Amygdala (tissue), 56 donors: ENCODE results near the gene PRR5L.
"Not testable (repeated sequence)": the region's sequence is repeated elsewhere in the genome, so short reads cannot be mapped to it uniquely, and the experiment has no call there.

Experiments
- DNase-seq, 56 donors: peaks; one replicate each; lab custom pipeline; 2025; lab: John Stamatoyannopoulos, UW

PRR5L gene

GRCh38 chr11:36317992-36318391 is 21.9 kb downstream of the PRR5L start:
- no peak for DNase-seq

GRCh38 chr11:36324956-36325355 is 28.9 kb downstream of the PRR5L start:
- DNase-seq, result not testable (repeated sequence)

GRCh38 chr11:36325403-36325802 is 29.3 kb downstream of the PRR5L start:
- DNase-seq, result not testable (repeated sequence)

- no peak for DNase-seq
Measured at GRCh38 chr11:36326524-36327419, 30.7 kb downstream of the PRR5L start.

- DNase-seq, result no peak
Measured at GRCh38 chr11:36328966-36329673, 33.0 kb downstream of the PRR5L start.

GRCh38 chr11:36330411-36330810 is 34.3 kb downstream of the PRR5L start:
- DNase-seq, result no peak

GRCh38 chr11:36333468-36333867 is 37.4 kb downstream of the PRR5L start:
- DNase-seq, result no peak

GRCh38 chr11:36333897-36334296 is 37.8 kb downstream of the PRR5L start:
- no peak for DNase-seq

- DNase-seq, result peak in 6 of 56 donors; percentile 18 to 33 (median 20)
Measured at GRCh38 chr11:36339888-36340287, 43.8 kb downstream of the PRR5L start.

GRCh38 chr11:36340897-36341296 is 44.8 kb downstream of the PRR5L start:
- DNase-seq, result no peak

- no peak for DNase-seq
Measured at GRCh38 chr11:36341915-36342314, 45.8 kb downstream of the PRR5L start.

- DNase-seq, result no peak
Measured at GRCh38 chr11:36342327-36342726, 46.2 kb downstream of the PRR5L start.

GRCh38 chr11:36343436-36343835 is 47.3 kb downstream of the PRR5L start:
- no peak for DNase-seq

- DNase-seq, result no peak
Measured at GRCh38 chr11:36345084-36345511, 49.0 kb downstream of the PRR5L start.

- no peak for DNase-seq
Measured at GRCh38 chr11:36345535-36346141, 49.5 kb downstream of the PRR5L start.

- DNase-seq, result no peak
Measured at GRCh38 chr11:36346562-36347383, 50.7 kb downstream of the PRR5L start.

- no peak for DNase-seq
Measured at GRCh38 chr11:36347384-36347906, 51.4 kb downstream of the PRR5L start.

- no peak for DNase-seq
Measured at GRCh38 chr11:36349351-36350136, 53.5 kb downstream of the PRR5L start.

GRCh38 chr11:36350137-36350513 is 54.0 kb downstream of the PRR5L start:
- no peak for DNase-seq
